Measurements from ENCODE around the gene SGK1. TPM values are rescaled to one million over a fixed set of nuclear protein-coding genes. Genes with fewer than 3 reads are reported as not detected.
"Not testable (repeated sequence)": the region's sequence is repeated elsewhere in the genome, so short reads cannot be mapped to it uniquely, and the experiment has no call there.

The SGK1 gene
- total RNA-seq, 1 experiment from 2014 or later, result 95.2 TPM

- POLR2A ChIA-PET (ENCODE audit: unreplicated experiment), result no interaction called here
Observed at GRCh38 chr6:134211297-134211696, 106.6 kb downstream of the SGK1 start.

GRCh38 chr6:134207421-134207820, 110.5 kb downstream of the SGK1 start:
- Histone ChIP-seq H3K27ac (ENCODE audit: low read length) (no peak overlapping the region), H3F3A (ENCODE audit: low read length, unreplicated experiment) (no peaks in the 10 kb centered on the region), H3K4me1 (ENCODE audit: insufficient read depth, low read length) (no peaks in the 10 kb centered on the region), H3K9me2 (replicated peaks; ENCODE audit: low read length) (no peaks in the 10 kb centered on the region), H3K79me2 (ENCODE audit: low read length) (no peaks in the 10 kb centered on the region), H3K36me3 (ENCODE audit: low read depth, low read length) (no peaks in the 10 kb centered on the region), H3K4me3 (ENCODE audit: low read length) (no peak overlapping the region), H4K20me1 (ENCODE audit: low read length) (no peaks in the 10 kb centered on the region), H3K9ac (ENCODE audit: low read length) (no peak overlapping the region), H3K4me2 (ENCODE audit: low read length) (no peak overlapping the region), H3K9me3 (ENCODE audit: low read length) (no peaks in the 10 kb centered on the region), H3K27me3 (ENCODE audit: low read length) (no peaks in the 10 kb centered on the region), H2AFZ (ENCODE audit: low read length) (no peak overlapping the region)
- CTCF ChIA-PET, result no interaction called here
- POLR2A ChIA-PET (ENCODE audit: unreplicated experiment), result no interaction called here
- intact Hi-C loops (cut with micrococcal nuclease), result no loop called here
- TF ChIP-seq EZH2phosphoT487 (IDR thresholded peaks at IDR 0.05; ENCODE audit: borderline replicate concordance, low read length) (no peak), CTCF (conservative IDR thresholded peaks at IDR 0.05; ENCODE audit: low read depth, low read length) (no peak), EZH2 (IDR thresholded peaks at IDR 0.05; ENCODE audit: low read length, unreplicated experiment) (no peak)
- DNase-seq (no peak), ATAC-seq (no peak)
- BruUV-seq (replicated peaks), result no TSS peak

More at GRCh38 chr6:134211297-134211696, 106.6 kb downstream of the SGK1 start:
- intact Hi-C loops (cut with micrococcal nuclease), result no loop called here
- Histone ChIP-seq H3K79me2 (ENCODE audit: low read length) (no peaks in the 10 kb centered on the region), H2AFZ (ENCODE audit: low read length) (no peak overlapping the region), H3K9me2 (replicated peaks; ENCODE audit: low read length) (no peaks in the 10 kb centered on the region), H3K36me3 (ENCODE audit: low read depth, low read length) (no peaks in the 10 kb centered on the region), H3K9me3 (ENCODE audit: low read length) (no peaks in the 10 kb centered on the region), H3K9ac (ENCODE audit: low read length) (no peak overlapping the region), H3K27ac (ENCODE audit: low read length) (no peak overlapping the region), H3K4me2 (ENCODE audit: low read length) (no peak overlapping the region), H3K27me3 (ENCODE audit: low read length) (no peaks in the 10 kb centered on the region), H4K20me1 (ENCODE audit: low read length) (no peaks in the 10 kb centered on the region), H3K4me3 (ENCODE audit: low read length) (no peak overlapping the region), H3K4me1 (ENCODE audit: insufficient read depth, low read length) (no peaks in the 10 kb centered on the region), H3F3A (ENCODE audit: low read length, unreplicated experiment) (no peaks in the 10 kb centered on the region)
- TF ChIP-seq EZH2 (IDR thresholded peaks at IDR 0.05; ENCODE audit: low read length, unreplicated experiment) (no peak), EZH2phosphoT487 (IDR thresholded peaks at IDR 0.05; ENCODE audit: borderline replicate concordance, low read length) (no peak)
- BruUV-seq (replicated peaks), result no TSS peak
- DNase-seq (no peak), ATAC-seq (no peak)
- CTCF ChIA-PET, result no interaction called here

- no TSS peak for BruUV-seq (replicated peaks)
- Histone ChIP-seq H3K4me2 (ENCODE audit: low read length) (no peak overlapping the region), H3K79me2 (ENCODE audit: low read length) (no peaks in the 10 kb centered on the region), H3K9me2 (replicated peaks; ENCODE audit: low read length) (no peaks in the 10 kb centered on the region), H4K20me1 (ENCODE audit: low read length) (no peaks in the 10 kb centered on the region), H3K27me3 (ENCODE audit: low read length) (no peaks in the 10 kb centered on the region), H2AFZ (ENCODE audit: low read length) (no peak overlapping the region), H3K4me3 (ENCODE audit: low read length) (no peak overlapping the region), H3K27ac (ENCODE audit: low read length) (no peak overlapping the region), H3K9me3 (ENCODE audit: low read length) (no peaks in the 10 kb centered on the region), H3K4me1 (ENCODE audit: insufficient read depth, low read length) (no peaks in the 10 kb centered on the region), H3F3A (ENCODE audit: low read length, unreplicated experiment) (no peaks in the 10 kb centered on the region), H3K9ac (ENCODE audit: low read length) (no peak overlapping the region), H3K36me3 (ENCODE audit: low read depth, low read length) (no peaks in the 10 kb centered on the region)
- no peak for ATAC-seq
- DNase-seq, result no peak
- TF ChIP-seq EZH2 (IDR thresholded peaks at IDR 0.05; ENCODE audit: low read length, unreplicated experiment) (no peak), CTCF (conservative IDR thresholded peaks at IDR 0.05; ENCODE audit: low read depth, low read length) (no peak), EZH2phosphoT487 (IDR thresholded peaks at IDR 0.05; ENCODE audit: borderline replicate concordance, low read length) (no peak)
- POLR2A ChIA-PET (ENCODE audit: unreplicated experiment), result interaction anchor here (0.6 kb wide), 1 partner anchor 10 kb away, joined by 3 read pairs; no protein-coding TSS in a partner anchor
- intact Hi-C loops (cut with micrococcal nuclease), result no loop called here
- CTCF ChIA-PET, result no interaction called here
Observed at GRCh38 chr6:134205366-134205765, 112.5 kb downstream of the SGK1 start.

- H3K27me3 ChIP-seq (ENCODE audit: low read length); CTCF ChIA-PET; H4K20me1 ChIP-seq (ENCODE audit: low read length); ATAC-seq; POLR2A ChIA-PET (ENCODE audit: unreplicated experiment); H3K27ac ChIP-seq (ENCODE audit: low read length); H3K9ac ChIP-seq (ENCODE audit: low read length); H3K79me2 ChIP-seq (ENCODE audit: low read length); H2AFZ ChIP-seq (ENCODE audit: low read length); intact Hi-C loops (cut with micrococcal nuclease); H3K4me1 ChIP-seq (ENCODE audit: insufficient read depth, low read length); DNase-seq; H3K4me3 ChIP-seq (ENCODE audit: low read length); H3K4me2 ChIP-seq (ENCODE audit: low read length); BruUV-seq (replicated peaks); H3F3A ChIP-seq (ENCODE audit: low read length, unreplicated experiment); H3K9me2 ChIP-seq (replicated peaks; ENCODE audit: low read length); H3K9me3 ChIP-seq (ENCODE audit: low read length); H3K36me3 ChIP-seq (ENCODE audit: low read depth, low read length): not testable (repeated sequence)
Observed at GRCh38 chr6:134204759-134205158, 113.2 kb downstream of the SGK1 start.
